HG03159 (cell line): ENCODE data around the gene THADA.
"Not testable (repeated sequence)": the region's sequence is repeated elsewhere in the genome, so short reads cannot be mapped to it uniquely, and the experiment has no call there.

ENCODE experiments used
- ATAC-seq: cut with Tn5 transposase; IDR thresholded peaks from one replicate; pipeline ENCODE4 v1.9.1; 2021; ENCODE audit warnings: mild to moderate bottlenecking, moderate library complexity; ENCODE audit not compliant: unreplicated experiment

The THADA gene

DNA sequence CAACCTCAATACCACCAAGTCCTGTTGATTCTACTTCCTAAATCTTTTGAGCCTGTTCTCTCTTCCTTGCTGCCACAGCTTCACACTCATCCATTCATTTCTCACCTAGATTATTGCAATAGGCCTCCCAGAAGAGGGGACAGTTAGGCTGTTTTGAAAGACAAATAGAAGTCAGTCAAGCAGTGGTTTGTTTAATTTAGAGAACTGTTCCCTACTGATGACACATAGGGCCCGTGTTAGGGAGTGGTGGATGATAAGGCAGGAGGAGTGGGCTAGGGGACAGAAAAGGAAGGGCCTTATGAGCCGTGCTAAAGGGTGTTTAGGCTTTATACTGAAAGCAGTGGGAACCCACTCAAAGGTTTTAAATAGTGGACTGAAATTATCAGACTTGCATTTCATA, 309.9 kb downstream of the THADA start:
- ATAC-seq: no peak

DNA sequence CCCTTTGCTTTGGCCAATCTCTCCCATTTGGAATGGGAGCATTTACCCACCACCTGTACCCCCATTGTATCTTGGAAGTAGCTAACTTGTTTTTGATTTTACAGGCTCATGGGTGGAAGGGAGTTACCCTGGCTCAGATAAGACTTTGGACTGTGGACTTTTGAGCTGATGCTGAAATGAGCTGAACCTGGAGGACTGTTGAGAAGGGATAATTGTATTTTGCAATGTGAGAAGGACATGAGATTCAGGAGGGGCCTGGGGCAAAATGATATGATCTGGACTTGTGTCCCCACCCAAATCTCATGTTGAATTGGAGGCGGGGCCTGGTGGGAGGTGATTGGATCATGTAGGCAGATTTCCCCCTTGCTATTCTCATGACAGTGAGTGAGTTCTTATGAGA, 310.9 kb downstream of the THADA start:
- ATAC-seq: no peak

DNA sequence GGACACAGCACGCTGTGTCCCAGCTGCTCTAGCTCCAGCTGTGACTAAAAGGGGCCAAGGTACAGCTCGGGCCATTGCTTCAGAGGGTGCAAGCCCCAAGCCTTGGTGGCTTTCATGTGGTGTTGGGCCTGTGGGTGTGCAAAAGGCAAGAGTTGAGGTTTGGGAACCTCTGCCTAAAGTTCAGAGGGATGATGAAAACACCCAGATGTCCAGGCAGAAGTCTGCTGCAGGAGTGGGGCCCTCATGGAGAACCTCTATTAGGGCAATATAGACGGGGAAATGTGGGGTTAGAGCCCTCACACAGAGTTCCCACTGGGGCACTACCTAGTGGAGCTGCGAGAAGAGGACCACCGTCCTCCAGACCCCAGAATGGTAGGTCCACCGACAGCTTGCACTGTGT, 311.5 kb downstream of the THADA start:
- not testable (repeated sequence) for ATAC-seq

GRCh38 chr2:43280994-43281393, 314.8 kb downstream of the THADA start:
- no peak for ATAC-seq

DNA sequence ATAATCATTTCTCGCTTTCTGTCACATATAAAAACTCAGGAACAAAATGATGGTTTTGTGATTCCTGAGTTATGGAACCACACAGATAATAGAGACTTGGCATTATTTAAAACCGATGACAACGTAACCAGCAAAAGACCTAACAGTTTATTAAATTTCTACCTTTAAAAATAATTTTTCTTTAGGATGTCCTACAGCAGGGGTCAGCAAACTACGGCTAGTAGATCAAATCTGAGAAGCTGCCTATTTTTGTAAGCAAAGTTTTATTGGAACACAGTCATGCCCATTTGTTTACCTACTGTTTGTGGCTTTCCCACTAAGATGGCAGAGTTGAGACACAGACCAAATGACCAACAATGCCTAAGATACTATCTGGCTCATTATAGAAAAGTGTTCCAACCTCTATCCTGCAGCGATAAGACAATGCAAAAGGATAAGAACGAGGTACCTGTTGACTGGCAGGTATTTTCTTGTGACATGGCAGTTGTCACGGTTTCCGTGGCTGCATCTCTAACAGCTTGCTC, 316.5 kb downstream of the THADA start:
- ATAC-seq: no peak

- ATAC-seq: no peak
Observed at GRCh38 chr2:43278564-43279220, 317.1 kb downstream of the THADA start.

DNA sequence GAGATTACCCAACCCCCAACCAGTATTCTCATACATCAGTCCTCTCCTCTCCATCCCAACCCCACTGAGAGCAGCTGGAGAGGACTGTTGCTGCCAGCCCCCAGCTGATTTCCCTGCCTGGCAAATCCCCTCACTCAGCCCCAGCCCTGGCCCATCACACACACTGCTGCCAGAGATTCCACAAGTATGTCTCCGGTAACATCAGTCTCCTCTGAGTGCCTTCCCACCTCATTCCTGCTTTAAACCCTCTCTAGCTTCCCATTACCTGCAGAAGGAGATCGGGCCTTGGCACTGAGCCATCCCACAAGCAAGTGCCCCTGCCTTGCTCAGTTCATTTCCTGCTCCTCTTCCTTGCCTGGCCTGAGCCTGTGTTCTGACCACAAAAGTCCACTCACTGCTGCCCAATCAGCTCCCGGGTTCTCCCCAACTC, 318.9 kb downstream of the THADA start:
- ATAC-seq: no peak

GRCh38 chr2:43276266-43276941, 319.4 kb downstream of the THADA start:
- ATAC-seq: no peak

- no peak for ATAC-seq
Observed at GRCh38 chr2:43274721-43275120, 321.1 kb downstream of the THADA start.

DNA sequence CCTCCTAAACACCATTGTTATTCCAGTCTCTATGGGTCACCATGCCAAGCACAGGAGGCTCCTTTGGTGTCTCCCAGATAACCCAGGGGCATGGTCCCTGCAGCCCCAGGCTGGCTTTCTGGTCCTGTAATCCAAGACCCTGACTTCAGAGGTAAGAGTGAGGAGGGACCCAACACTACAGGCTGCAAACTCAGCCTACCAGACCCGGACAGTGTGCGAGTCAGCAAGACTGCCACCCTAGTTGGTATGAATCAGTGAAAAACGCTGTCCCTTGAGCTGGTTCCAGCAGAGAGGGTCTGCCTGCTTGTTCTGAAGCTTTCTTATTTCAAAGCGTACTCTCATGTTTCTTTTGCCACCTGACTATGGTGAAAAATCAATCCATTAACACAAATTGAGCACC, 321.8 kb downstream of the THADA start:
- ATAC-seq: no peak

DNA sequence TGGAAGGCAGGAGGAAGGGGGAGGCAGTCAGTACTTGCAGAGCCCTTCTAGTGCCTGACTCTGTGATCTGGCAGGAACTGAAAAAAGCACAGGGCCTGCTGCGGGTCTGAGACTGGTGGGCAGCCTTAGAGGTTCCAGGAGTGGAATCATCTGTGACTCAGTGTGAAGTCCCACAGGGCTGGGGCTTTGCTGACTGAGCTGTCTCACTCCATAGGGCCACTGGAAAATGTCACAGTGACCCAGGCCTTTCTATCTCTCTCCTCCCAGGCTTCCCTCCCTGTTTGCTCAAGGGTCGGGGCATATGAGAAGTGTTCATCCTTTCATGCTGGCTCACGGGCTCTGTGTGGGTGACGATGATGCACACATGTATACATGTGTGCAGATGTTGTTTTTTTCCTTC, 322.3 kb downstream of the THADA start:
- no peak for ATAC-seq

- ATAC-seq: no peak
Observed at GRCh38 chr2:43270930-43271615, 324.8 kb downstream of the THADA start.

DNA sequence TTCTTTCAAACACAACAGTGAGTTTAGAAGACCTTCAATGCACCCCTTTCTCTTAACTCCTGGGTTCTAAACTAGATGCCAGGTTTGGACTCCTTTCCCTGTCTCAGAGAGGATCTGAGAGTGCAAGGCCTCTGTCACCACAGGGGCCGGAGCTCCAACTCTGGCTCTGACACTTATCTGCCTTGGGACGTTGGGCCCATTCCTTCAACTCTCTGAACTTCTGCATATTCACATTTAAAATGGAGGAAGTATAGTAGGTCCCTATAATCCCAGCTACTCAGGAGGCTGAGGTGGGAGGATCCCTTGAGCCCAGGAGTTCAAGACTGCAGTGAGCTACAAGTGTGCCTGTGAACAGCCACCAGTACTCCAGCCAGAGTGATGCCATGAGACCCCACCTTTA, 325.4 kb downstream of the THADA start:
- ATAC-seq: no peak

GRCh38 chr2:43269706-43270105, 326.1 kb downstream of the THADA start:
- no peak for ATAC-seq

DNA sequence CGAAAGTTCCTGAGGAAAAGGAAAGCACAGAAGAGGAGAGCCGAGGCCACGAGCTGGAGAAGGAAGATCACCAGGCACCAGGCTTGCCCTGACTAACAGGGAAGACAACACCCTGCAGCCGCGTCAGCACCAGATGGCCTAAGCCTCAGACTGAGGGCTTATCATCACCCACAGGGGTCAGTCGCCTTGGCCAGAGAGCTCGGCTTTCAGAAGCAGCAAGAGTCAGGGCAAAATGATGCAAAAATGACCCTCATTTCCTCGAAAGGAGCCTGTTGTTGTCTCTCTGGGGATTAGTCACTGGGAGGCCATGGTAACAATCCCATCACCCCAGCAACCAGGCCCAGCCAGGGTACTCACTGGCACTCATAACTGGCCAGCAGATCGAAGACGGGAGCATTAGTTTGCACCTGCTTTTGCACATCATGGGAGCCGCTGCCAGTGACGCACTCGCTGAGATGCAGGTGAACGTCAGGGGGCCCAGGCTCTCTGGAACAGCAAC, 326.7 kb downstream of the THADA start:
- no peak for ATAC-seq

- ATAC-seq: no peak
Observed at GRCh38 chr2:43268066-43268953, 327.5 kb downstream of the THADA start.

GRCh38 chr2:43267381-43267780, 328.5 kb downstream of the THADA start:
- ATAC-seq: no peak

- no peak for ATAC-seq
Observed at GRCh38 chr2:43266711-43267111, 329.1 kb downstream of the THADA start.

- no peak for ATAC-seq
Observed at GRCh38 chr2:43265421-43265820, 330.4 kb downstream of the THADA start.

DNA sequence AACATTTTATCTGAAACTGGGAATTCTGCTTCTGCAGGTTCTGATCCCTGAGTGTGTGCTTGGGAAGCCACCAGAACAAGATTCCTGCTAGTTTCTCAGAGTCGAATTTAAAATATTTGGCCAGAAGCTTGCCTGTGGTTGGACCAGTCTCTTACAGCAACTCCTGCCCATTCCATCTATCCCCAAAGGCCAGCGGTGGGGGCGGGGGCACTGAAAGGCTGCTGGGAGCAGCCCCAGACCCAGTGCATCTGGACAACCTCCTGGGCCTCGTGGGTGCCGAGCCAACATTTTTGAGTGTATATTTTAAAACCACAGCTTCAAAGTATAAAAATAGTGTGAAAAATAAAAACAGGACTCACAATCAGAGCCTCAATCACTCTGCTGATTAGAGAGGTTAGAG, 330.8 kb downstream of the THADA start:
- ATAC-seq: no peak

- no peak for ATAC-seq
Observed at GRCh38 chr2:43262951-43263350, 332.9 kb downstream of the THADA start.
